GM23338 (cell line): ENCODE results near the gene EPS8.

ENCODE experiments used
- CREB1 ChIP-seq: fragments of 250-450 bp; sonication (Bioruptor Pico); IDR thresholded peaks from 2 replicates; pipeline ENCODE4 v1.5.0; 2020; ENCODE audit warnings: low read depth, mild to moderate bottlenecking, moderate library complexity
- EZH2 ChIP-seq: fragments of 200-600 bp; sonication (generic); IDR thresholded peaks from one replicate; pipeline ENCODE4 v1.8.0; 2017; ENCODE audit warnings: antibody characterized with exemption, mild to moderate bottlenecking, low read depth; ENCODE audit not compliant: unreplicated experiment
- EZH2phosphoT487 ChIP-seq: fragments of 200-600 bp; sonication (generic); IDR thresholded peaks from one replicate; pipeline ENCODE4 v1.8.1; 2018; ENCODE audit warnings: antibody characterized with exemption; ENCODE audit not compliant: unreplicated experiment
- JUNB ChIP-seq: IDR thresholded peaks from one replicate; pipeline ENCODE4 v1.6.1; 2016; ENCODE audit warnings: antibody characterized with exemption; ENCODE audit not compliant: unreplicated experiment
- NANOG ChIP-seq: IDR thresholded peaks from 2 replicates; pipeline ENCODE4 v1.6.1; 2016; ENCODE audit warnings: antibody characterized with exemption, borderline replicate concordance
- POLR2AphosphoS5 ChIP-seq: IDR thresholded peaks from 2 replicates; pipeline ENCODE4 v1.6.1; 2016; ENCODE audit warnings: antibody characterized with exemption, low read depth
- STAT1 ChIP-seq: IDR thresholded peaks from one replicate; pipeline ENCODE4 v1.6.1; 2016; ENCODE audit warnings: antibody characterized with exemption; ENCODE audit not compliant: unreplicated experiment
- ZNF114 ChIP-seq: fragments of 250-450 bp; sonication (Bioruptor Pico); IDR thresholded peaks from 2 replicates; pipeline ENCODE4 v1.5.0; 2020; ENCODE audit warnings: mild to moderate bottlenecking, moderate library complexity
- ZNF331 ChIP-seq: fragments of 250-450 bp; sonication (Bioruptor Pico); IDR thresholded peaks from 2 replicates; pipeline ENCODE4 v1.5.0; 2020; ENCODE audit warnings: low read depth, mild to moderate bottlenecking, moderate library complexity
- ZNF462 ChIP-seq: fragments of 250-450 bp; sonication (Bioruptor Pico); IDR thresholded peaks from 2 replicates; pipeline ENCODE4 v1.5.0; 2020; ENCODE audit warnings: mild to moderate bottlenecking, moderate library complexity
- TF ChIP-seq, protein P1 (sequence below), 2 experiments: fragments of 200-600 bp in 1 of 2; sonication (generic) in 1 of 2; conservative IDR thresholded peaks; 2 replicates each; pipeline versions ENCODE4 v1.5.1 to v1.6.1; 2016 to 2017; ENCODE audit warnings: antibody characterized with exemption in 2 of 2, low read depth in 2 of 2, mild to moderate bottlenecking in 2 of 2, moderate library complexity in 1 of 2
- TF ChIP-seq, protein P2 (sequence below): IDR thresholded peaks from one replicate; pipeline ENCODE4 v1.6.1; 2018; ENCODE audit warnings: antibody characterized with exemption; ENCODE audit not compliant: unreplicated experiment
- TF ChIP-seq, protein P3 (sequence below): IDR thresholded peaks from 2 replicates; pipeline ENCODE4 v1.6.1; 2016; ENCODE audit warnings: antibody characterized with exemption

GRCh38 chr12:15600223-15600935 is 188.8 kb downstream of the EPS8 start:
- TF ChIP-seq, protein P1, sequence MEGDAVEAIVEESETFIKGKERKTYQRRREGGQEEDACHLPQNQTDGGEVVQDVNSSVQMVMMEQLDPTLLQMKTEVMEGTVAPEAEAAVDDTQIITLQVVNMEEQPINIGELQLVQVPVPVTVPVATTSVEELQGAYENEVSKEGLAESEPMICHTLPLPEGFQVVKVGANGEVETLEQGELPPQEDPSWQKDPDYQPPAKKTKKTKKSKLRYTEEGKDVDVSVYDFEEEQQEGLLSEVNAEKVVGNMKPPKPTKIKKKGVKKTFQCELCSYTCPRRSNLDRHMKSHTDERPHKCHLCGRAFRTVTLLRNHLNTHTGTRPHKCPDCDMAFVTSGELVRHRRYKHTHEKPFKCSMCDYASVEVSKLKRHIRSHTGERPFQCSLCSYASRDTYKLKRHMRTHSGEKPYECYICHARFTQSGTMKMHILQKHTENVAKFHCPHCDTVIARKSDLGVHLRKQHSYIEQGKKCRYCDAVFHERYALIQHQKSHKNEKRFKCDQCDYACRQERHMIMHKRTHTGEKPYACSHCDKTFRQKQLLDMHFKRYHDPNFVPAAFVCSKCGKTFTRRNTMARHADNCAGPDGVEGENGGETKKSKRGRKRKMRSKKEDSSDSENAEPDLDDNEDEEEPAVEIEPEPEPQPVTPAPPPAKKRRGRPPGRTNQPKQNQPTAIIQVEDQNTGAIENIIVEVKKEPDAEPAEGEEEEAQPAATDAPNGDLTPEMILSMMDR (conservative IDR thresholded peaks at IDR 0.05; ENCODE audit: low read depth in 2 of 2), result no peak
- TF ChIP-seq POLR2AphosphoS5 (no peak), JUNB (no peak), EZH2 (no peak), NANOG (no peak), EZH2phosphoT487 (no peak), ZNF114 (no peak), STAT1 (no peak), CREB1 (CRISPR knock-in tag) (no peak), ZNF331 (CRISPR knock-in tag) (no peak), ZNF462 (CRISPR knock-in tag) (no peak)
- TF ChIP-seq, protein P2, sequence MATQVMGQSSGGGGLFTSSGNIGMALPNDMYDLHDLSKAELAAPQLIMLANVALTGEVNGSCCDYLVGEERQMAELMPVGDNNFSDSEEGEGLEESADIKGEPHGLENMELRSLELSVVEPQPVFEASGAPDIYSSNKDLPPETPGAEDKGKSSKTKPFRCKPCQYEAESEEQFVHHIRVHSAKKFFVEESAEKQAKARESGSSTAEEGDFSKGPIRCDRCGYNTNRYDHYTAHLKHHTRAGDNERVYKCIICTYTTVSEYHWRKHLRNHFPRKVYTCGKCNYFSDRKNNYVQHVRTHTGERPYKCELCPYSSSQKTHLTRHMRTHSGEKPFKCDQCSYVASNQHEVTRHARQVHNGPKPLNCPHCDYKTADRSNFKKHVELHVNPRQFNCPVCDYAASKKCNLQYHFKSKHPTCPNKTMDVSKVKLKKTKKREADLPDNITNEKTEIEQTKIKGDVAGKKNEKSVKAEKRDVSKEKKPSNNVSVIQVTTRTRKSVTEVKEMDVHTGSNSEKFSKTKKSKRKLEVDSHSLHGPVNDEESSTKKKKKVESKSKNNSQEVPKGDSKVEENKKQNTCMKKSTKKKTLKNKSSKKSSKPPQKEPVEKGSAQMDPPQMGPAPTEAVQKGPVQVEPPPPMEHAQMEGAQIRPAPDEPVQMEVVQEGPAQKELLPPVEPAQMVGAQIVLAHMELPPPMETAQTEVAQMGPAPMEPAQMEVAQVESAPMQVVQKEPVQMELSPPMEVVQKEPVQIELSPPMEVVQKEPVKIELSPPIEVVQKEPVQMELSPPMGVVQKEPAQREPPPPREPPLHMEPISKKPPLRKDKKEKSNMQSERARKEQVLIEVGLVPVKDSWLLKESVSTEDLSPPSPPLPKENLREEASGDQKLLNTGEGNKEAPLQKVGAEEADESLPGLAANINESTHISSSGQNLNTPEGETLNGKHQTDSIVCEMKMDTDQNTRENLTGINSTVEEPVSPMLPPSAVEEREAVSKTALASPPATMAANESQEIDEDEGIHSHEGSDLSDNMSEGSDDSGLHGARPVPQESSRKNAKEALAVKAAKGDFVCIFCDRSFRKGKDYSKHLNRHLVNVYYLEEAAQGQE, result no peak
- TF ChIP-seq, protein P3, sequence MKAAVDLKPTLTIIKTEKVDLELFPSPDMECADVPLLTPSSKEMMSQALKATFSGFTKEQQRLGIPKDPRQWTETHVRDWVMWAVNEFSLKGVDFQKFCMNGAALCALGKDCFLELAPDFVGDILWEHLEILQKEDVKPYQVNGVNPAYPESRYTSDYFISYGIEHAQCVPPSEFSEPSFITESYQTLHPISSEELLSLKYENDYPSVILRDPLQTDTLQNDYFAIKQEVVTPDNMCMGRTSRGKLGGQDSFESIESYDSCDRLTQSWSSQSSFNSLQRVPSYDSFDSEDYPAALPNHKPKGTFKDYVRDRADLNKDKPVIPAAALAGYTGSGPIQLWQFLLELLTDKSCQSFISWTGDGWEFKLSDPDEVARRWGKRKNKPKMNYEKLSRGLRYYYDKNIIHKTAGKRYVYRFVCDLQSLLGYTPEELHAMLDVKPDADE, result no peak
